Ishikawa (cell line): ENCODE results near the gene TPRG1.

ENCODE experiments used
- CEBPB ChIP-seq: IDR thresholded peaks from 2 replicates; pipeline ENCODE4 v1.6.1; 2012
- CREB1 ChIP-seq: IDR thresholded peaks from 2 replicates; pipeline ENCODE4 v1.6.1; 2012; ENCODE audit warnings: low read depth
- EGR1 ChIP-seq: IDR thresholded peaks from 2 replicates; pipeline ENCODE4 v1.6.1; 2012
- EP300 ChIP-seq: IDR thresholded peaks from 2 replicates; pipeline ENCODE4 v1.6.1; 2012; ENCODE audit warnings: borderline replicate concordance
- FOXM1 ChIP-seq: IDR thresholded peaks from 2 replicates; pipeline ENCODE4 v1.6.1; 2012; ENCODE audit warnings: low read depth, borderline replicate concordance
- NFIC ChIP-seq: IDR thresholded peaks from 2 replicates; pipeline ENCODE4 v1.6.1; 2012
- RAD21 ChIP-seq: IDR thresholded peaks from 2 replicates; pipeline ENCODE4 v1.6.1; 2012; ENCODE audit warnings: low read depth
- TAF1 ChIP-seq: IDR thresholded peaks from 2 replicates; pipeline ENCODE4 v1.6.1; 2012; ENCODE audit warnings: low read depth, mild to moderate bottlenecking
- TCF12 ChIP-seq: IDR thresholded peaks from 2 replicates; pipeline ENCODE4 v1.6.1; 2012; ENCODE audit warnings: low read depth
- TEAD4 ChIP-seq: IDR thresholded peaks from 2 replicates; pipeline ENCODE4 v1.6.1; 2012
- YY1 ChIP-seq: IDR thresholded peaks from 2 replicates; pipeline ENCODE4 v1.6.1; 2012; ENCODE audit warnings: low read depth
- ZBTB7A ChIP-seq: IDR thresholded peaks from 2 replicates; pipeline ENCODE4 v1.6.1; 2012; ENCODE audit warnings: low read depth
- TF ChIP-seq, protein P1 (sequence below): IDR thresholded peaks from 2 replicates; pipeline ENCODE4 v1.6.1; 2012
- TF ChIP-seq, protein P2 (sequence below): IDR thresholded peaks from 2 replicates; pipeline ENCODE4 v1.6.1; 2012
- TF ChIP-seq, protein P3 (sequence below): IDR thresholded peaks from 2 replicates; pipeline ENCODE4 v1.6.1; 2012; ENCODE audit warnings: low read depth, mild to moderate bottlenecking

Gene TPRG1

DNA sequence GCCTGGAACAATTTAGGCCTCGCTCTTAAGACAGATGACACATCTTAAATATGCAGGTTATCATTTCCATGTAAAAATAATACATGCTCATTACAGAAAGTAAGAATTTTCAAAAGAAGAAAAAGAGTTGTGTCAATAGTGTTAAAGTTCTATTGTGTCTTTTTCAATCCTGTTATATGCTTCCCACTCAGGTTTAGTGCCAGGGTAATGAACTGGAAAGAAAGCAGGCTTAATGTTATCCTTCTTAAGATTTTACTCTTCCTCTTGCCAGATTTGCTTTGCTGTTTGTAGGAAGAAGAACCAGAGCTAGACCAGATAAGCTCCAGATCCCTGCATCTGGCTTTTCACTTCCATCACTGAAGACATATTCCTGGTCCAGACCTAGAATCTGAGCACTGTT, 128.6 kb downstream of the TPRG1 start:
- no peak for TF ChIP-seq CEBPB
- TF ChIP-seq, protein P1, sequence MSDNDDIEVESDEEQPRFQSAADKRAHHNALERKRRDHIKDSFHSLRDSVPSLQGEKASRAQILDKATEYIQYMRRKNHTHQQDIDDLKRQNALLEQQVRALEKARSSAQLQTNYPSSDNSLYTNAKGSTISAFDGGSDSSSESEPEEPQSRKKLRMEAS: no peak
- TF ChIP-seq ZBTB7A: no peak
- TF ChIP-seq FOXM1: no peak
- TF ChIP-seq, protein P2, sequence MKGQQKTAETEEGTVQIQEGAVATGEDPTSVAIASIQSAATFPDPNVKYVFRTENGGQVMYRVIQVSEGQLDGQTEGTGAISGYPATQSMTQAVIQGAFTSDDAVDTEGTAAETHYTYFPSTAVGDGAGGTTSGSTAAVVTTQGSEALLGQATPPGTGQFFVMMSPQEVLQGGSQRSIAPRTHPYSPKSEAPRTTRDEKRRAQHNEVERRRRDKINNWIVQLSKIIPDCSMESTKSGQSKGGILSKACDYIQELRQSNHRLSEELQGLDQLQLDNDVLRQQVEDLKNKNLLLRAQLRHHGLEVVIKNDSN: no peak
- TF ChIP-seq RAD21: no peak
- TF ChIP-seq EGR1: no peak
- no peak for TF ChIP-seq CREB1
- no peak for TF ChIP-seq TAF1
- TF ChIP-seq YY1: no peak

DNA sequence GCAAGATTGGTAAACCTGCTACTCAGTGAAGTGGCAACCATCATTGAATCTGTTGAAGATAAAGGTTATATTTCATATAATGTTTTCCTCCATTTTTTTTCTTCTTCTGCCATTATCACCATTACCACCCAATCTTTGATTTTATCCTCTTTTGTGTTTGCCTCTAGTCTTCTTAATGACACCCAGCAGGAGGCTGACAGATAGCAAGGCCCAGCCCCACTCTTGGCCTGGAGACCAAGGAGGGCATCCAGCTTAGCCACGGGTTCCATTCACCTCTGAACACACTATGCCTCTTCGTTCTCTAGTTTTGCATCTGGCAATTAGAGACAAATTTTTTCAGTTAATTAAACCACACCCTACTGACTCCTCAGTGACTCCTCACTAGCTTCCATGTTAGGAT, 129.7 kb downstream of the TPRG1 start:
- TF ChIP-seq ZBTB7A (no peak), NFIC (no peak), TCF12 (no peak), TEAD4 (no peak), YY1 (no peak), EGR1 (no peak)
- TF ChIP-seq, protein P1: no peak

DNA sequence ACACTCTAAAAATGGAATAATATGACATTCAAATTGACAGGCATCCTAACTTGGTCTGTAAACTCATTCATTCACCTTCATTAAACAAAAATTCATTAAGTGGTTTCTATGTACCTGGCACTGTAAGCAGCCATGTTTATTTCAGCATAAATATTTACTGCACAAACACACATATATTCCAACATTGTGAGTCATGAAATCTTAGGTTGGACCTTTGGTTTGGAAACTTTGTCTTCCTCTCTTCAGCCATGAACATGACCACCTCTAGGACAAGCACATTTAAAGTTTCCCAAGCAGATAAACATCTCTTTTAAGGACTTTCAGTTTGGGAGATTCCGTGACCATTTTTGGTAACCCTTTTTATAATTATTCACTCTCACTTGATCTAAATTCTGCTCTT, 131.8 kb downstream of the TPRG1 start:
- TF ChIP-seq CREB1: no peak
- TF ChIP-seq EGR1: no peak
- TF ChIP-seq, protein P1: no peak
- TF ChIP-seq NFIC: no peak
- 0 out of 2 replicates have a peak, but pooled peaks have one; percentile 26 for TF ChIP-seq YY1

DNA sequence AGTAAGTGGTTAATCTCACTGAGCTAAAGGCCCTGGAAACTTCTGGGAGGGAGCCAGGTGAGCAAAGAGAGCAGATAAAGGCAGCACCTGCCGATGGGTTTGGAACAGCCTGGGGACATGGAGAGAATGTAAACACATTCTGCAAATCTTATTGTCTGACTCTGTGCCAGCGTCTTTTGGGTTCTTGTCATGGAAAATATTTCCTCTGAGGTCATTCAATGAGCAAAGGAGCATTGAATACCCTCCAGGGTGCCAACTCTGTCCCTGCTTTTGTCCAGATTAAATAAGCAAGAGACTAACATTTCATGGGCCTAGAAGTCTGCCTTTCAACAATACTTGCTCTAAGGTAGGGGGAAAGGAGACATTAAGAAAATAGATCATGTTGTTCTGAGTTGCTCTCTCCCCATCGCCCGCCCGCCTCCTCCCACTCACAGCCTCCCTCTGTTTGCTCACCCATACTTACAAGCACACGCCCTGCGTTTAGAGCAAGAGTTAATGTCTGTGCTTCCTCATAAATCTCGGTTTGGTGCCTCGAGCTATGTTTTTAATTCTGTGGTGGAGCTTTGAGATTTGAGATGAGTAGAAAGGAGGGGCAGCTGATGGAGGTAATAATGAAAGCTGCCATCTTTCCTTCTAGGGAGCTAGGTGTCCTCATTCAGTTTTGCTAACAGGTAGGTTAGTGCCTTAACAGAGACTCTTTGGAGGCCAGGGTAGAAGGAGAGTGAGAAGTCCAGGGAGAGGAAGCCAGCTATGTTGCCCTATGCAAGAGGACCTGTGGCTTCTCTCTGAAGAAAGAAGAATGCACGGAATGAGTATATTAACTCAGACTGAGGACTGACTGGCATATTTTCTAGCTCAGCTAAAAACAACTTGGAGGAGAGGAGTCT, 132.9 kb downstream of the TPRG1 start:
- TF ChIP-seq, protein P3, sequence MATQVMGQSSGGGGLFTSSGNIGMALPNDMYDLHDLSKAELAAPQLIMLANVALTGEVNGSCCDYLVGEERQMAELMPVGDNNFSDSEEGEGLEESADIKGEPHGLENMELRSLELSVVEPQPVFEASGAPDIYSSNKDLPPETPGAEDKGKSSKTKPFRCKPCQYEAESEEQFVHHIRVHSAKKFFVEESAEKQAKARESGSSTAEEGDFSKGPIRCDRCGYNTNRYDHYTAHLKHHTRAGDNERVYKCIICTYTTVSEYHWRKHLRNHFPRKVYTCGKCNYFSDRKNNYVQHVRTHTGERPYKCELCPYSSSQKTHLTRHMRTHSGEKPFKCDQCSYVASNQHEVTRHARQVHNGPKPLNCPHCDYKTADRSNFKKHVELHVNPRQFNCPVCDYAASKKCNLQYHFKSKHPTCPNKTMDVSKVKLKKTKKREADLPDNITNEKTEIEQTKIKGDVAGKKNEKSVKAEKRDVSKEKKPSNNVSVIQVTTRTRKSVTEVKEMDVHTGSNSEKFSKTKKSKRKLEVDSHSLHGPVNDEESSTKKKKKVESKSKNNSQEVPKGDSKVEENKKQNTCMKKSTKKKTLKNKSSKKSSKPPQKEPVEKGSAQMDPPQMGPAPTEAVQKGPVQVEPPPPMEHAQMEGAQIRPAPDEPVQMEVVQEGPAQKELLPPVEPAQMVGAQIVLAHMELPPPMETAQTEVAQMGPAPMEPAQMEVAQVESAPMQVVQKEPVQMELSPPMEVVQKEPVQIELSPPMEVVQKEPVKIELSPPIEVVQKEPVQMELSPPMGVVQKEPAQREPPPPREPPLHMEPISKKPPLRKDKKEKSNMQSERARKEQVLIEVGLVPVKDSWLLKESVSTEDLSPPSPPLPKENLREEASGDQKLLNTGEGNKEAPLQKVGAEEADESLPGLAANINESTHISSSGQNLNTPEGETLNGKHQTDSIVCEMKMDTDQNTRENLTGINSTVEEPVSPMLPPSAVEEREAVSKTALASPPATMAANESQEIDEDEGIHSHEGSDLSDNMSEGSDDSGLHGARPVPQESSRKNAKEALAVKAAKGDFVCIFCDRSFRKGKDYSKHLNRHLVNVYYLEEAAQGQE: no peak; the same call in 1 of the 2 replicates
- TF ChIP-seq TAF1 (no peak), EGR1 (peak; percentile 94), NFIC (peak; percentile 100), TEAD4 (peak; percentile 98), ZBTB7A (no peak), EP300 (peak; percentile 100), CEBPB (peak; percentile 59), CREB1 (peak; percentile 80), FOXM1 (peak; percentile 100), TCF12 (peak; percentile 100), YY1 (peak; percentile 66), RAD21 (peak; percentile 38)
- TF ChIP-seq, protein P2: 0 out of 2 replicates have a peak, but pooled peaks have one; percentile 7
- TF ChIP-seq, protein P1: peak; percentile 82

DNA sequence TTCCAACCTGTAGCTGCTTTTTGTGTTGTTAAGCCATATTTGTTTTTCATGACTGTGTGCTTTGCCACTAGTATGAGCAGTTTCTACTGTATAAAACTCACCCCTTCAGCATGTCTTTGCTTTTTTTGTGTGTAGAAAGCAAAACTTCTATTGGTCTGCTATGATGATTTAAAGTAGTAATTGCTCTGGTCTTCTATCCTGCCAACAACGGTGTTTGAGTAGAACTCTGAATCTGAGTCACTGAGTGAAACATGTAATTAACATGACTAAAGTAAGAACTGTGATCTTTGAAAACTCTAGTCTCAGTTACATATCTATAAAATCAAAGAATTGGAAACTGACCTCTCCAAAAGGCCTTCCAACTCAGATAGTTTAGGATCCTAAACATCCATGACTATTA, 133.6 kb downstream of the TPRG1 start:
- TF ChIP-seq EGR1 (no peak), EP300 (no peak), YY1 (no peak)

DNA sequence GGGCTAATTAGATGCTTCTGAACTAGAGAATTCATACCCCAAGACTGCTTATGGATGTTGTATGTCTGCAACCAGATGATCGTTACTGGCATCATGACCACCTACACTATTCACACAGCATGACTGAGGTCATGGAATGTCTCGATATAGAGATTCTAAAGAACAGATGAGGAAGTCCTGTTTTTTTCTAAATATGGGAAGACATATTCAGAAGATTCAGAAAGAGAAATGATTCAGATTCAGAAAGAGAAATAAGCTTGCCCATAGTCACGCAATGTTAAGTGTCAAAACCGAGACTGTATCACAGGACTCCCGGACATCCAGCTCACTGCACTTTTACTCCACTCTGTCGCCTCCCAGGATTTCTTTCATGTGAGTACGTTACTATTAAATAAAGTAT, 136.2 kb downstream of the TPRG1 start:
- TF ChIP-seq, protein P3: no peak
- TF ChIP-seq, protein P2: no peak
- TF ChIP-seq TCF12 (no peak), TEAD4 (no peak), YY1 (no peak), CREB1 (no peak), NFIC (no peak), RAD21 (no peak), EP300 (no peak), EGR1 (no peak), FOXM1 (no peak), ZBTB7A (no peak), TAF1 (no peak), CEBPB (no peak)
- TF ChIP-seq, protein P1: no peak
